ENCODE results near the gene MMP10.

DNA sequence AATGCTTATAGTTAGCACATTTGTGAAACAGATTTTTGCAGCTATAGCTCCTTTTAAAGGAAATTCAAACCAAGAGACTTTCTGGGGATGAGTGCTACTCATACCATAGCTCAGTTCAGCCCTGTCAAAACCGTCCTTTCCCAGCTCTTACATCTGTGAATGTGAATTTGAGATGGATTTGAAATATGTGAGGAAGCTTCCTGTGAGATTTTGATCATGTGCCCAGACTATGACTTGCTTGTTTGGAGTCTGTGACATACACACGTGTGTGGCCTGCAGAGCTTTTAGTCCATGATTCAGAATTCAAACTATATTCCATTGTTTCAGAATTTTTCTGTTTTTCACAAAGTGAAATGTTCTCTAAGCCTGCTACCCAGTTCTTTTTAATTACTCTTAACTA is 21.9 kb upstream of the MMP10 start:
- TF ChIP-seq GATA3 (IDR thresholded peaks at IDR 0.05; ENCODE audit: low read depth, low read length) (no peak), GATA2 (IDR thresholded peaks at IDR 0.05; ENCODE audit: low read depth, low read length) (no peak)
